GM12878 (cell line): ENCODE results near the gene C1QL4. TPM values are rescaled to one million over a fixed set of nuclear protein-coding genes. Genes with fewer than 3 reads are reported as not detected.

ENCODE experiments used
- ATAC-seq: fragments of 200-7000 bp; cut with Tn5 transposase; 3 replicates; pipeline ENCODE4 v1.9.1; 2020; ENCODE audit warnings: mild to moderate bottlenecking, moderate library complexity
- BruUV-seq: library from RNA; stranded (reverse); fragments of 400-500 nt; replicated peaks from 2 replicates; lab custom pipeline; 2021; lab: Mats Ljungman, UMichigan
- CTCF ChIA-PET: fragments of 300-600 bp; sonication (Branson Sonifier 250); formaldehyde crosslinking; extraction: SDS; loops from one replicate; lab custom pipeline; 2021; ENCODE audit warnings: inconsistent platforms; lab: Yijun Ruan, JAX
- POLR2A ChIA-PET: fragments of 350-600 bp; formaldehyde crosslinking; extraction: SDS; loops from one replicate; lab custom pipeline; 2021; ENCODE audit warnings: inconsistent platforms; lab: Charles Lee
- RAD21 ChIA-PET: fragments of 300-600 bp; sonication (Branson Sonifier 250); formaldehyde crosslinking; loops from one replicate; lab custom pipeline; 2023; ENCODE audit warnings: antibody characterized with exemption; ENCODE audit not compliant: unreplicated experiment; lab: Charles Lee
- SMC1A ChIA-PET: fragments of 300-600 bp; sonication (Branson Sonifier 250); formaldehyde crosslinking; loops from one replicate; lab custom pipeline; 2023; ENCODE audit not compliant: unreplicated experiment, uncharacterized antibody; lab: Charles Lee
- DNase-seq: peaks from one replicate; pipeline ENCODE4 v3.0.0-alpha.2; 2011; ENCODE audit warnings: low read depth, low spot score
- FAIRE-seq: peaks from 3 replicates; lab custom pipeline; 2011; peaks lifted over from hg19 to GRCh38; lab: Jason Lieb, UNC
- H2AFZ ChIP-seq: 2 replicates; pipeline ENCODE4 v1.6.0; 2011; ENCODE audit warnings: low read depth, low read length, control low read depth; ENCODE audit not compliant: control insufficient read depth
- H3K27ac ChIP-seq: 2 replicates; pipeline ENCODE4 v1.5.1; 2011; ENCODE audit warnings: control low read depth; ENCODE audit not compliant: control insufficient read depth, insufficient read depth
- H3K27me3 ChIP-seq, 2 experiments: replicated peaks in 1 of 2; 2 replicates each; pipeline versions ENCODE4 v1.6.0 to v1.6.1; 2011; ENCODE audit warnings: low read length in 1 of 2; ENCODE audit not compliant: control insufficient read depth in 2 of 2, insufficient read depth in 2 of 2
- H3K36me3 ChIP-seq, 2 experiments: 2 replicates each; pipeline ENCODE4 v1.5.1; 2011; ENCODE audit warnings: low read length in 1 of 2; ENCODE audit not compliant: control insufficient read depth in 2 of 2, insufficient read depth in 2 of 2
- H3K4me1 ChIP-seq: 2 replicates; pipeline ENCODE4 v1.6.1; 2011; ENCODE audit warnings: mild to moderate bottlenecking, low read length, moderate library complexity, mixed read lengths; ENCODE audit not compliant: control insufficient read depth, insufficient read depth
- H3K4me2 ChIP-seq: 2 replicates; pipeline ENCODE4 v1.6.0; 2011; ENCODE audit warnings: control low read depth; ENCODE audit not compliant: control insufficient read depth, insufficient read depth
- H3K4me3 ChIP-seq: fragments of 200-600 bp; sonication (generic); 2 replicates; pipeline ENCODE4 v1.5.1; 2016
- H3K79me2 ChIP-seq: 2 replicates; pipeline ENCODE4 v1.6.0; 2011; ENCODE audit warnings: low read length; ENCODE audit not compliant: control insufficient read depth, insufficient read depth
- H3K9ac ChIP-seq: 2 replicates; pipeline ENCODE4 v1.8.0; 2011; ENCODE audit warnings: low read length, control low read depth, mixed read lengths; ENCODE audit not compliant: control insufficient read depth, insufficient read depth
- H3K9me3 ChIP-seq: replicated peaks from 3 replicates; pipeline ENCODE4 v1.5.1; 2011; ENCODE audit warnings: mild to moderate bottlenecking, low read length; ENCODE audit not compliant: control insufficient read depth, insufficient read depth
- H4K20me1 ChIP-seq: 2 replicates; pipeline ENCODE4 v1.6.0; 2011; ENCODE audit not compliant: control insufficient read depth, insufficient read depth
- ATF2 ChIP-seq: IDR thresholded peaks from 2 replicates; pipeline ENCODE4 v1.6.1; 2012; ENCODE audit warnings: low read length, inconsistent platforms
- BACH1 ChIP-seq: fragments of 450-650 bp; IDR thresholded peaks from 2 replicates; pipeline ENCODE4 v1.6.1; 2017; ENCODE audit warnings: mild to moderate bottlenecking, borderline replicate concordance
- BHLHE40 ChIP-seq, 2 experiments: fragments of 450-650 bp in 1 of 2; IDR thresholded peaks; 2 replicates each; pipeline ENCODE4 v1.6.1; 2011 to 2017; ENCODE audit warnings: low read depth in 2 of 2, borderline replicate concordance in 1 of 2, improper control_type of control experiment in 1 of 2, low read length in 1 of 2, mild to moderate bottlenecking in 1 of 2
- CBX3 ChIP-seq: fragments of 200-600 bp; sonication (generic); IDR thresholded peaks from 2 replicates; pipeline ENCODE4 v1.6.1; 2016; ENCODE audit warnings: low read depth, borderline replicate concordance
- CHD2 ChIP-seq: IDR thresholded peaks from 2 replicates; pipeline ENCODE4 v1.6.1; 2011; ENCODE audit warnings: low read depth, low read length, improper control_type of control experiment, borderline replicate concordance
- EED ChIP-seq: sonication (generic); IDR thresholded peaks from 2 replicates; pipeline ENCODE4 v1.6.1; 2016; ENCODE audit warnings: antibody characterized with exemption, low read depth
- EGR1 ChIP-seq, 2 experiments: IDR thresholded peaks; 1 replicate in 1 of 2; 2 replicates in 1 of 2; pipeline ENCODE4 v1.6.1; 2011 to 2012; ENCODE audit warnings: low read depth in 2 of 2, low read length in 2 of 2, borderline replicate concordance in 1 of 2, mild to moderate bottlenecking in 1 of 2, moderate library complexity in 1 of 2
- NFIC ChIP-seq: IDR thresholded peaks from 2 replicates; pipeline ENCODE4 v1.6.1; 2012; ENCODE audit warnings: low read depth, mild to moderate bottlenecking, inconsistent platforms, low read length, moderate library complexity
- POU2F2 ChIP-seq: IDR thresholded peaks from 3 replicates; pipeline ENCODE4 v1.6.1; 2011; ENCODE audit warnings: low read depth, mild to moderate bottlenecking, low read length, borderline replicate concordance
- RELA ChIP-seq: fragments of 450-650 bp; IDR thresholded peaks from 2 replicates; pipeline ENCODE4 v1.8.0; 2014; ENCODE audit warnings: borderline replicate concordance; ENCODE audit not compliant: partially characterized antibody
- RELB ChIP-seq: fragments of 450-650 bp; IDR thresholded peaks from 2 replicates; pipeline ENCODE4 v1.6.1; 2017; ENCODE audit warnings: low read depth, mild to moderate bottlenecking, moderate library complexity
- WGBS: methylation state at CpG from one replicate; pipeline ENCODE4 v1.1.6; 2016; ENCODE audit warnings: low lambda C conversion rate; ENCODE audit not compliant: insufficient replicate concordance, insufficient coverage; ENCODE audit errors: missing lambda C conversion rate; 5-methylcytosine and 5-hydroxymethylcytosine counted together
- in situ Hi-C: fragments of 300-500 bp; cut with MboI; formaldehyde crosslinking; loops from 9 replicates; pipeline ENCODE4 v1.14.3; 2018; ENCODE audit warnings: mixed read lengths
- intact Hi-C: fragments of 100-400 bp; cut with micrococcal nuclease; formaldehyde crosslinking; loops from one replicate; pipeline ENCODE4 v1.14.2; 2022; ENCODE audit not compliant: unreplicated experiment
- polyA plus RNA-seq, 11 experiments: library from polyadenylated mRNA; depleted of rRNA in 4 of 11; unstranded in 6 of 11; stranded (reverse) in 5 of 11; fragments of >200 nt; fragmentation: Nextera tagmentation in 4 of 11; fragmentation: Illumina TruSeq in 1 of 11; extraction: Ambion mirVana in 4 of 11; extraction: Trizol in 1 of 11; gene quantifications; 1 replicate in 1 of 11; 2 replicates in 10 of 11; pipeline versions ENCODE4 v1.2.1 to v1.2.3, GENCODE V29; 2011 to 2016; ENCODE audit warnings: inconsistent platforms in 2 of 11, missing spikeins in 2 of 11, low read depth in 1 of 11
- total RNA-seq, 4 experiments: library from RNA; depleted of rRNA in 3 of 4; stranded (reverse); fragments of >200 nt in 3 of 4; fragmentation: Illumina TruSeq in 1 of 4; extraction: Trizol in 1 of 4; gene quantifications; 2 replicates each; pipeline versions ENCODE4 v1.2.1 to v1.2.3, GENCODE V29; 2013 to 2021
- TF ChIP-seq, protein P1 (sequence below): fragments of 450-650 bp; formaldehyde crosslinking; IDR thresholded peaks from 2 replicates; pipeline ENCODE4 v1.4.0; 2020; ENCODE audit warnings: mild to moderate bottlenecking, moderate library complexity

Gene C1QL4
- total and polyA plus RNA-seq, 10 of the 15 experiments (the other 5 are each of a cell fraction or from before 2014, with no cell fraction given), result 0.05 TPM; not detected in 9

DNA sequence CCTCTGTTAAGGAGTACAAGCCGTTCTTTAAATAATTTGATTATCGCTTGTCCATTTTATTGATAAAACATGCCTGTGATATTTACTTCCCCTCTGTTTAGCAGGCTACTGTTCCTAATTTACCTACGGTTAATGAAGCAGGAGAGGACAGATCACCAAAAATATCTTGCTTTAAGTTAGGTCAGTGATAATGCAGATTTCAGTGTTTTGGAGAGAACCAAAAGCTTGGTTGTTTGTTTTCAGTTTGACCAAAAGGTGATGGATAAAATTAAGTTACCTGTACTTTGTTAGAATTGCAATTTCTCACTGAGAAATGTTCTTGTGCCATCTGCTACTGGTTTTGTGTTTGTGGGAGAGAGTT lies 31.2 kb upstream of the C1QL4 start (continued):
- no peak for TF ChIP-seq BACH1

DNA sequence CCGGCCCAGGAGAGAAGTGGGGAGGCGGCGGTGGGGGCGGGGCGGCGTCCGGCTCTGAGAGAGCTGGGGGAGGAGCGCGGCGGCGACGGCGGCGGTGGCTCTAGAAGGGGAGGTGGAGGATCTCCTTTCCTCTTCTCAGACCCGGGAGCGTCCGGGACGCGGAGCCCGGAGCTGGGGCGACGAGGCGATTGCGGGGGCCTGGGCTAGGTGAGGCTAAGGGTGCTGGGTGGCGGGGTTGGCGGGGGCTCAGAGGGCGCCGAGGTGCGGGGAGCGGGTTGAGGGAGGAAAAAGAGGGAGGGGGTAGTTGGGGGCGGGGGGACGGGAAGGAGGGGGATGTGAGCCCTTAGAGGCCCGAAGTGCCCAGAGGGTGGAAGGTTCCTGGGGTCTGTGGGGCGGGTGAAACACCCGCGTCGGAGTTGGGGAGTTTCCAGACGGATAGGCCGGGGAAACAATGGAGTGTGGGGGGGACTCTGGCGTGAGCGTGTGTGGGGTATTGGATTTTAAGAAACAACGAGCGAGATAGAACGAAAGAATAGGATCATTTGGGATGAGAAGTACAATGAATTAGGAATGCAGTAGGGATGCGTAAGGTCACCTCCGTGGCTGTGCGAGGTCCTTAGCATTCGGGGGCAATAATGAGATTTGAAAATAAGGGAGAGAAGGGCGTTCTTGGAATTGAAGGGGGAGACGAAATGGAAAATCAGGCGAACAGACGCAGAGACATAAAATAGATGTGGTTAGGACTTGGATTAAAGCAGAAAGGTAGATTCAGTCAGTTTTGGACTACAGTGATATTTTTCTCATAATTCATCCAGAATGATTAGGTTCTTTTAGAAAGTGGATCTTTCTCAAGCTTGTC lies 30.6 kb upstream of the C1QL4 start, which contains the start of gene SPATS2:
Gene SPATS2 (plus strand): TSS at position 82 of the 859 bp plus-strand sequence. CDS start 93,551 bp downstream, outside the sequence.
- peaks cover 16% of the 10 kb centered on the region for H3K4me1 ChIP-seq
- CTCF ChIA-PET, result interaction anchor here (0.6 to 18.7 kb wide), 19 partner anchors 8 to 382 kb away, joined by 3 to 712 read pairs (median 3); partner anchors contain the start of gene DNAJC22
- POLR2A ChIA-PET, result interaction anchor here (0.6 to 3.3 kb wide), 23 partner anchors 9 to 1262 kb away, joined by 3 to 30 read pairs (median 4); partner anchors contain the start of genes DNAJC22, PRPF40B, TMBIM6 and TROAP
- ATAC-seq, result peak; percentile 12
- H4K20me1 ChIP-seq, result no peaks in the 10 kb centered on the region
- peak within 1 kb of the TSS; percentile 97 for H3K9ac ChIP-seq
- peaks cover 0 to 5% of the 10 kb centered on the region in 2 experiments; a peak in 1 of 4 replicates for H3K36me3 ChIP-seq
- peak within 1 kb of the TSS; percentile 97 for H3K4me2 ChIP-seq
- RAD21 ChIA-PET, result interaction anchor here (0.7 to 5.5 kb wide), 29 partner anchors 8 to 337 kb away, joined by 3 to 33 read pairs (median 4); partner anchors contain the start of genes TROAP and TUBA1B
- DNase-seq, result no peak
- BruUV-seq, result TSS peak; percentile 69
- peak within 1 kb of the TSS; percentile 89 for H3K4me3 ChIP-seq
- in situ Hi-C loops, result no loop called here
- H3K9me3 ChIP-seq, result no peaks in the 10 kb centered on the region
- intact Hi-C loops, result loop anchor here (2.0 to 5.0 kb wide), 3 partner anchors 61 to 340 kb away; partner anchors contain the start of gene FMNL3
- H3K27ac ChIP-seq, result peak within 1 kb of the TSS; percentile 97
- SMC1A ChIA-PET, result interaction anchor here (1.0 to 25.7 kb wide), 7 partner anchors 8 to 146 kb away, joined by 3 to 740 read pairs (median 6); no protein-coding TSS in a partner anchor
- H3K79me2 ChIP-seq, result peaks cover 67% of the 10 kb centered on the region
- peak; percentile 31 for FAIRE-seq
- 1% methylated on average over 33 of the region's 52 CpGs for WGBS
- no peaks in the 10 kb centered on the region for H3K27me3 ChIP-seq
- H2AFZ ChIP-seq, result peak within 1 kb of the TSS; percentile 96
- TF ChIP-seq ATF2, result no peak
- TF ChIP-seq EED, result 0 out of 2 replicates have a peak, but pooled peaks have one; percentile 39
- TF ChIP-seq BHLHE40 (IDR thresholded peaks at IDR 0.05; ENCODE audit: borderline replicate concordance in 1 of 2, low read depth in 2 of 2, low read length in 1 of 2), result 0 out of 4 replicates have a peak, but pooled peaks of 1 of the 2 experiments have one; percentile 1
- no peak for TF ChIP-seq NFIC
- peak; percentile 12 for TF ChIP-seq RELA
- TF ChIP-seq EGR1 (IDR thresholded peaks at IDR 0.05; ENCODE audit: borderline replicate concordance in 1 of 2, low read depth in 2 of 2, low read length in 2 of 2), result peak in 1 of 2 experiments; percentile 2; a peak in 1 of 3 replicates
- 0 out of 3 replicates have a peak, but pooled peaks have one; percentile 1 for TF ChIP-seq POU2F2
- TF ChIP-seq, protein P1, sequence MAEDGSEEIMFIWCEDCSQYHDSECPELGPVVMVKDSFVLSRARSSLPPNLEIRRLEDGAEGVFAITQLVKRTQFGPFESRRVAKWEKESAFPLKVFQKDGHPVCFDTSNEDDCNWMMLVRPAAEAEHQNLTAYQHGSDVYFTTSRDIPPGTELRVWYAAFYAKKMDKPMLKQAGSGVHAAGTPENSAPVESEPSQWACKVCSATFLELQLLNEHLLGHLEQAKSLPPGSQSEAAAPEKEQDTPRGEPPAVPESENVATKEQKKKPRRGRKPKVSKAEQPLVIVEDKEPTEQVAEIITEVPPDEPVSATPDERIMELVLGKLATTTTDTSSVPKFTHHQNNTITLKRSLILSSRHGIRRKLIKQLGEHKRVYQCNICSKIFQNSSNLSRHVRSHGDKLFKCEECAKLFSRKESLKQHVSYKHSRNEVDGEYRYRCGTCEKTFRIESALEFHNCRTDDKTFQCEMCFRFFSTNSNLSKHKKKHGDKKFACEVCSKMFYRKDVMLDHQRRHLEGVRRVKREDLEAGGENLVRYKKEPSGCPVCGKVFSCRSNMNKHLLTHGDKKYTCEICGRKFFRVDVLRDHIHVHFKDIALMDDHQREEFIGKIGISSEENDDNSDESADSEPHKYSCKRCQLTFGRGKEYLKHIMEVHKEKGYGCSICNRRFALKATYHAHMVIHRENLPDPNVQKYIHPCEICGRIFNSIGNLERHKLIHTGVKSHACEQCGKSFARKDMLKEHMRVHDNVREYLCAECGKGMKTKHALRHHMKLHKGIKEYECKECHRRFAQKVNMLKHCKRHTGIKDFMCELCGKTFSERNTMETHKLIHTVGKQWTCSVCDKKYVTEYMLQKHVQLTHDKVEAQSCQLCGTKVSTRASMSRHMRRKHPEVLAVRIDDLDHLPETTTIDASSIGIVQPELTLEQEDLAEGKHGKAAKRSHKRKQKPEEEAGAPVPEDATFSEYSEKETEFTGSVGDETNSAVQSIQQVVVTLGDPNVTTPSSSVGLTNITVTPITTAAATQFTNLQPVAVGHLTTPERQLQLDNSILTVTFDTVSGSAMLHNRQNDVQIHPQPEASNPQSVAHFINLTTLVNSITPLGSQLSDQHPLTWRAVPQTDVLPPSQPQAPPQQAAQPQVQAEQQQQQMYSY (CRISPR knock-in tag), result no peak
- 0 out of 2 replicates have a peak, but pooled peaks have one; percentile 41 for TF ChIP-seq RELB
- peak; percentile 69; the same call in 1 of the 2 replicates for TF ChIP-seq CHD2
- no peak for TF ChIP-seq CBX3
